Skeletal muscle satellite cell (primary cell): ENCODE measurements around the gene CAPN14. TPM values are rescaled to one million over a fixed set of nuclear protein-coding genes. Genes with fewer than 3 reads are reported as not detected.

Experiments used
- H3K27me3 ChIP-seq: 2 replicates; pipeline ENCODE4 v1.7.0; 2013; ENCODE audit warnings: low read length; ENCODE audit not compliant: control insufficient read depth, insufficient read depth
- H3K36me3 ChIP-seq: 2 replicates; pipeline ENCODE4 v1.7.0; 2013; ENCODE audit warnings: mild to moderate bottlenecking, control low read depth, low read length; ENCODE audit not compliant: insufficient read depth
- H3K4me1 ChIP-seq: 2 replicates; pipeline ENCODE4 v1.7.0; 2013; ENCODE audit warnings: low read length; ENCODE audit not compliant: control insufficient read depth, insufficient read depth
- H3K4me2 ChIP-seq: 2 replicates; pipeline ENCODE4 v1.7.0; 2013; ENCODE audit warnings: mild to moderate bottlenecking, low read length
- H3K4me3 ChIP-seq: 2 replicates; pipeline ENCODE4 v1.7.0; 2013; ENCODE audit warnings: low read length
- H3K9ac ChIP-seq: 2 replicates; pipeline ENCODE4 v1.7.0; 2013; ENCODE audit warnings: mild to moderate bottlenecking, low read depth, low read length, moderate library complexity
- H3K9me3 ChIP-seq: replicated peaks from 2 replicates; pipeline ENCODE4 v1.7.0; 2013; ENCODE audit warnings: mild to moderate bottlenecking, control low read depth, low read length
- small RNA-seq: library from RNA; depleted of rRNA; stranded (forward); fragments of <200 nt; gene quantifications from one replicate; pipeline ENCODE3, GENCODE V24; 2012

CAPN14 gene

DNA sequence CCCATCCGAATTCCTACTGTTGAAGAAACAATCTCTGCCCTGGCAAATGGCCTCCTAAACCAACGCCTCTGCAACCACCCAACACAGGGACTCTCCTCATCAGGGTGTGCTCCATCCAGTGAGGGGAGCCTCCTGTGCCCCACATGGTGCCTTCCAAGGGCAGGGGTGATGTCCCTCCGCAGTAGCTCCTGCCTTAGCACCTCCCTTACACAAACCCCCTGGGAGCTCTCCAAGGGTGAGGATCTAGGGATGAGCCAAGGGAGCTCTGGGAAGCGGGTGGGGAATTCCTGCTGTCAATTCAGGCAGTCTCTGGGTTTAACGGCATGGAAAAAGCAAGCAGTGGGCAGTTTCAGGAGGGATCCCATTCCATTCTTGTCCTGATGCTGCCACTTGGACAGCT lies 82.8 kb downstream of the CAPN14 start:
- Histone ChIP-seq H3K4me3 (no peak overlapping the region), H3K27me3 (peaks cover 42% of the 10 kb centered on the region), H3K4me1 (peaks cover 13% of the 10 kb centered on the region), H3K9me3 (no peaks in the 10 kb centered on the region), H3K9ac (no peak overlapping the region), H3K4me2 (no peak overlapping the region), H3K36me3 (no peaks in the 10 kb centered on the region)

DNA sequence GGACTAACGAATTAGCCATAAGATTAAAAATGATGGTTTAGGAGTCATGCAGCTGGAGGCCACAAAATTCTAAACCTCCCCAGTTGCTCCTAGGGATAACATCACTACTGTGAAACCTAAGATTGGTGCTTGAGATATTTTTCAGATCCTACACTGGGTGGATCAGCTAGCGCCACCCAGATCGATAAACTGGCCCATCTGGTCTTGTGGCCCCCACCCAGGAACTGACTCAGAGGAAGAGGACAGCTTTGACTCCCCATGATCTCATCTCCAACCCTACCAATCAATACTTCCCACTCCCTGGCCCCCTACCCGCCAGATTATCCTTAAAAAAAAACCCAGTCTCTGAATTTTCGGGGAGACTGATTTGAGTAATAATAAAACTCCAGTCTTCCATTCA lies 84.5 kb downstream of the CAPN14 start:
- H3K9ac ChIP-seq: no peak overlapping the region
- H3K4me3 ChIP-seq: no peak overlapping the region
- peaks cover 26% of the 10 kb centered on the region for H3K27me3 ChIP-seq
- peaks cover 3% of the 10 kb centered on the region for H3K4me1 ChIP-seq
- H3K4me2 ChIP-seq: no peak overlapping the region
- no peaks in the 10 kb centered on the region for H3K36me3 ChIP-seq
- no peaks in the 10 kb centered on the region for H3K9me3 ChIP-seq

DNA sequence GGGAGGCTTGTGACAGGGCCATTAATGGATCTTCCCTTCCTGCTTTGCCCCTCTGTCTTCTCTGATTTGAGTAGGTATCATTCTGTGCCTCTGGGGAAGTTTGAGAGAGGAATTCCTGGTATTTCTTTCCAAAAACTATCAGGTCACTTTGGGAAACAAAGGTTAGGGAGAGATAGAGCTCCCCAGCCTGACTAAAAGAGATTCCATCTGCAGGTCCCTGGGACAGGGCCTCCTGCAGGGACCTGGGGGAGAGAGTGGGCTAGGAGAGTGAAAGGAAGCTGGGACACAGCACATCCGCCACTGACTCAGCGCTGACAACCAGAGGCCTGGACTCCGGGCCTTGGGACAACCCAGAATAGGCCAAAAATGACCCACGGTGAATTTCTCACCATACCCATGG lies 85.4 kb downstream of the CAPN14 start:
- Histone ChIP-seq H3K36me3 (no peaks in the 10 kb centered on the region), H3K4me3 (no peak overlapping the region), H3K4me1 (no peaks in the 10 kb centered on the region), H3K4me2 (no peak overlapping the region), H3K9ac (no peak overlapping the region), H3K9me3 (no peaks in the 10 kb centered on the region), H3K27me3 (peaks cover 17% of the 10 kb centered on the region)

DNA sequence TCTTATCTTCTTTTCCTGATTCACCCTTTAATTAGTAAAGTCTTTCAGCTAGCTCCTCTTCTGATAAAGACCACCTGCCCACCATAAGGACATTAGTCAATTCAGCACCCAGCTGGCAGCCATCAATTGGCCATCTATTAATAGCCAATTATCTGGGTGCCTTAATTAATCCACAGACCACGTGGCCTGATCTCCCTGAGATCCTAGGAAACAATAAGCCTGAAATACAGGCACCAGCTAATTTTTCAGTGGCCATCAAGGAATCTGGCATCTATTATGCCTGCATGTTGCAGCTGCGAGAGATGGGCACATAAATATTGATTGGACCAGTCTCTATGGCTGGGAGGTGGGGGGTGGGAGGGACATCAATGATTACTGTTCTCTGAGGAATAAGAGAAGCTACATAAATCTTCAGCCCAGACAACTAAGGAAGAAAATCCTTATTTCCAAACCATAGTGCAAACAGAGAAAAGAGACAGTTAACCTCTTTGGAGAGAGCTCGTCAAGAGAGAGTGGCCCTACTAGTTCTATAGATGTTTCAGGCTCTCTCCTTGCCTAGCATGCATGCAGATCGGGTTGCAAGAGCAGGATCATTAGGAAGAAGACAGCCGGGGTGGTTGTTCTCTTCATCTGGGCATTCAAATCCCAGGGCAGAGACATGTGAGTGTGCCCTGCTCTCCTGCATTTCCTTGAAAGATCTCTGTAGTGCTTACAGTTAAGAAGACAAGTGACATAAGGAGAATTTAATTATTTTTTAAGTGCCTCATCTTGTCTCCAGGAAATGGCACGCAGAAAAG lies 87.7 kb downstream of the CAPN14 start:
- no peaks in the 10 kb centered on the region for H3K36me3 ChIP-seq
- no peak overlapping the region for H3K4me2 ChIP-seq
- no peaks in the 10 kb centered on the region for H3K9me3 ChIP-seq
- H3K9ac ChIP-seq: no peak overlapping the region
- H3K4me1 ChIP-seq: peaks cover 9% of the 10 kb centered on the region
- H3K27me3 ChIP-seq: no peaks in the 10 kb centered on the region
- H3K4me3 ChIP-seq: no peak overlapping the region

DNA sequence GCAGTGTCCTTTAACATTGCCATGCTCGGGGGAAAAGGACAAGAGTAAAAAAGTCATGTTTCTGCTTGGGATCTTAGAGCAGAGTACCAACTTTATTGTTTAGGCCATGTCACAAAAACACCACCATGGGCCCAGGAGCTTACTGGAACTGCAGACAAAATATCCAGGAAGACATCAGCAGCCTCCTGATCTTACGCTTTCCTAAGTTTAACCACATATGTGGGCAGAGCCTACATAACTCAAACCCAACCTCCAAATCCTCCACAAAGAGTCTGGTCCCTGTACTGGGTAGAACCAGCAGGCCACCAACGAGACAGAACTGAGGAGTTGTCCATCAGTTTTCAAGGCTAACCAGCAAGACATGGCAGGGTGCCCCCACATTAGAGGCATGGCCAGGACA lies 89.4 kb downstream of the CAPN14 start:
- peaks cover 9% of the 10 kb centered on the region for H3K4me1 ChIP-seq
- no peaks in the 10 kb centered on the region for H3K27me3 ChIP-seq
- no peak overlapping the region for H3K9ac ChIP-seq
- H3K9me3 ChIP-seq: no peaks in the 10 kb centered on the region
- H3K4me3 ChIP-seq: no peak overlapping the region
- H3K36me3 ChIP-seq: no peaks in the 10 kb centered on the region
- H3K4me2 ChIP-seq: no peak overlapping the region

DNA sequence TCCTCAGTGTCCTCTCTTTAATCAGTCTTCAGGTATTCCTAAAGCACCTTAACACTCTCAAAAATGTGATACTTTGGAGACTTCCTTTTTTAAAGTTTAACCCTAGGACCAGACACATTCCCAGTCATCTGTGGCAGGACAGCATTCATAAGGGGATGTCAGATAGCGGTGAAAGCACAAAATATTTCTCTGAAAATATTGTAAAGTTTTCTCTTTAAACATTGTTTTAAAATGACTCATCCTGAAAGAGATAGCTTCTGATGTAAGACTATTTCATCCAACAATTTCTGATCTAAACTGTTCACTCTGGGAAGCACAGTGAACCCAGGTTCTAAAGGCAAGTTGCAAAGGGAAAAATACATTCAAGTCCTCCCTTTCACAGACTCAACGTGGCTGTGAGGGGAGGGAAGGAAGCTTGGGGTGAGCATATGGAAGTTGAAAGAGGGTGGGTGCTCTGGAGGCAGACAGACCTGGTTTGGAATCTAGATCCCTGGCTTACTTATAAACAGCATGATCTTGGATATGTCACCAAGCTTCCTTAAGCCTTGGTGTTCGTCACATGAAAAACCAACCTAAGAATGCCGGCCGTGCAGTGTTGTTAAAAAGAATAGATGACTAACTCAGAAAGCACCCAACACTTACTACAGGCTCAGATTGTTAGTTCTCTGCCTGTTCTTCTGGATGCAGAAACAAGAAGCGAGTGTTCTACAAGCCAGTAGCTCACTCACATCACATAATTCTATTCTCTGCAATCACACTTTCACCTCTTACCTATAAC lies 91.2 kb downstream of the CAPN14 start:
- no peaks in the 10 kb centered on the region for H3K9me3 ChIP-seq
- no peak overlapping the region for H3K4me3 ChIP-seq
- no peaks in the 10 kb centered on the region for H3K27me3 ChIP-seq
- no peaks in the 10 kb centered on the region for H3K36me3 ChIP-seq
- peaks cover 9% of the 10 kb centered on the region for H3K4me1 ChIP-seq
- H3K9ac ChIP-seq: no peak overlapping the region
- H3K4me2 ChIP-seq: no peak overlapping the region

DNA sequence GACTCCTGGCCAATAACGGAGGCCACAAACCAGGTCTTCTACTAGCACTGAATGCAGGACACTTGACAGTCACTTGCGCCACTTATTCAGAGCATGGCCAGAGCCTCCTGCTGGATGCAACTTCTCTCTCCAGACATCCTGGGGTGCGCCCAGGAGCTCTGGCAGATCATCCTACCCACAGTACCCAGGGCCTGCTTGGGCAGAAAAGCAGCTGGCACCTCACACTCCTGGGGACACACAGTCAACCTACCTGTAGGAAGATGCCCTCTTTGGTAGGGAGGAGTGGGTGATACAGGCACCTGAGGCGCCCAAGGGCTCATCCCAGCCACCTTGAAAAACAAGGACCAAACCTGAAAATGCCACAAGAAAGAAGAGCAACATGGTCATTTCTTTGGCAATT lies 92.4 kb downstream of the CAPN14 start:
- Histone ChIP-seq H3K4me2 (no peak overlapping the region), H3K4me1 (peaks cover 9% of the 10 kb centered on the region), H3K4me3 (no peak overlapping the region), H3K9me3 (no peaks in the 10 kb centered on the region), H3K9ac (no peak overlapping the region), H3K36me3 (no peaks in the 10 kb centered on the region), H3K27me3 (no peaks in the 10 kb centered on the region)

Small RNA genes lying within 50 kb of the gene (small RNA-seq; reads per million reads assigned to genes)
- not detected for gene RNA5SP90
